Skin of body (tissue), 2 donors: ENCODE data around the gene NRIP2. TPM values are rescaled to one million over a fixed set of nuclear protein-coding genes. Genes with fewer than 3 reads are reported as not detected.

Experiments used
- DNase-seq: peaks from one replicate; lab custom pipeline; 2025; lab: John Stamatoyannopoulos, UW
- total RNA-seq: library from RNA; depleted of rRNA; stranded (reverse); fragments of >200 nt; gene quantifications from one replicate; pipeline ENCODE4 v1.2.3, GENCODE V29; 2014

The NRIP2 gene
- total RNA-seq, 1 donor from 2014 or later = 0.79 TPM

GRCh38 chr12:2776129-2776806 is 58.6 kb downstream of the NRIP2 start:
- DNase-seq = no peak

GRCh38 chr12:2775431-2775830 is 59.4 kb downstream of the NRIP2 start:
- DNase-seq = no peak

Other genes with a start within 250 kb of the NRIP2 start
- 38.5 TPM for gene FKBP4, start 40.1 kb downstream of the NRIP2 start, total RNA-seq
- gene ITFG2, start 22.4 kb downstream of the NRIP2 start, total RNA-seq = 21.1 TPM
- gene TEX52, start 22.0 kb upstream of the NRIP2 start, total RNA-seq = not detected
- gene FOXM1, start 42.1 kb upstream of the NRIP2 start, total RNA-seq = 5.8 TPM
- 15.7 TPM for gene RHNO1, start 42.2 kb upstream of the NRIP2 start, total RNA-seq
- gene TULP3, start 55.9 kb upstream of the NRIP2 start, total RNA-seq = 17.6 TPM
- 5.2 TPM for gene TEAD4, start 124.4 kb upstream of the NRIP2 start, total RNA-seq
- gene TSPAN9, start 242.3 kb upstream of the NRIP2 start, total RNA-seq = 34.3 TPM